ENCODE data around the gene HES2. TPM values are rescaled to one million over a fixed set of nuclear protein-coding genes. Genes with fewer than 3 reads are reported as not detected.
"Not testable (repeated sequence)": the region's sequence is repeated elsewhere in the genome, so short reads cannot be mapped to it uniquely, and the experiment has no call there.

The HES2 gene
- total and polyA plus RNA-seq, 2 experiments from 2014 or later = 0.27 to 1.2 TPM

DNA sequence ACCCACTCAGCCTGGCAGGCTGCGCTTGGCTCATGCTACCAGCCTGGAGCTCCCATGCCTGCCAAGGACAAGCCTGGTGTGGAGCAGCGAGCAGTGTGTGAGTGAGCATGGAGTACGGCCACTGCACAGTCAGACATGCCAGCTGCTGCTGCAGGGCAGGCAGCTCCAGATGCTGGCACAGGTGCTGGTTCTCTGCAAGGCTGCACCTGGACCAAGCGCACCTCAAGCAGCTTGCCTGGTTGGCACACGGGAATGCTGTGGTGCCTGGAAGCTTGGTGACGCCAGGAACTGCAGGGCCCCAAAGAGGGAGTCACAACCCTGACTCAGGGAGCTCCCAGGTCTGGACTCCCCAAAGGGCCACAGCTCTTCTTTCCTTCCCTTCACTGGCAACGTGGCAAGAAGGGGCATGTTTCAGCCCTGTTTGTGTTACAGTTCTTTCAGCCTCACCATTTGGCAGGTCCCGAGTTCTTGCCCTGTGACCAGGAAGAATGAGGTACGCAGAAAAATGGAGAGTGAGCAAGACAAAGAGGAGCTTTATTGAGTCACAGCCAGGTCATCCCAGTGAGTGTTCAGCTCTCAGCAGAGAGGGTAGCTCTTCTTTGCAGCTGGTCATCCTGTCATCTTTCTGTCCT, 52.2 kb downstream of the HES2 start:
- 97% methylated on average over 9 of the region's 9 CpGs for WGBS (ENCODE audit: low lambda C conversion rate, missing lambda C conversion rate)
- Histone ChIP-seq H3K4me3 (no peak overlapping the region), H4K20me1 (ENCODE audit: insufficient read depth, poor library complexity, severe bottlenecking) (no peaks in the 10 kb centered on the region), H3K4me1 (ENCODE audit: insufficient read depth) (no peaks in the 10 kb centered on the region), H3K9me3 (ENCODE audit: low read depth) (no peaks in the 10 kb centered on the region), H3K27ac (no peak overlapping the region), H2AFZ (no peak overlapping the region), H3K4me2 (no peak overlapping the region), H3K27me3 (no peaks in the 10 kb centered on the region), H3K9me2 (replicated peaks; ENCODE audit: insufficient read depth) (no peaks in the 10 kb centered on the region), H3K36me3 (replicated peaks; ENCODE audit: insufficient read depth, low read depth) (no peaks in the 10 kb centered on the region), H3K79me2 (peaks cover 2% of the 10 kb centered on the region)
- no peak for TF ChIP-seq EZH2 (IDR thresholded peaks at IDR 0.05; ENCODE audit: borderline replicate concordance)
- TF ChIP-seq, protein P1, sequence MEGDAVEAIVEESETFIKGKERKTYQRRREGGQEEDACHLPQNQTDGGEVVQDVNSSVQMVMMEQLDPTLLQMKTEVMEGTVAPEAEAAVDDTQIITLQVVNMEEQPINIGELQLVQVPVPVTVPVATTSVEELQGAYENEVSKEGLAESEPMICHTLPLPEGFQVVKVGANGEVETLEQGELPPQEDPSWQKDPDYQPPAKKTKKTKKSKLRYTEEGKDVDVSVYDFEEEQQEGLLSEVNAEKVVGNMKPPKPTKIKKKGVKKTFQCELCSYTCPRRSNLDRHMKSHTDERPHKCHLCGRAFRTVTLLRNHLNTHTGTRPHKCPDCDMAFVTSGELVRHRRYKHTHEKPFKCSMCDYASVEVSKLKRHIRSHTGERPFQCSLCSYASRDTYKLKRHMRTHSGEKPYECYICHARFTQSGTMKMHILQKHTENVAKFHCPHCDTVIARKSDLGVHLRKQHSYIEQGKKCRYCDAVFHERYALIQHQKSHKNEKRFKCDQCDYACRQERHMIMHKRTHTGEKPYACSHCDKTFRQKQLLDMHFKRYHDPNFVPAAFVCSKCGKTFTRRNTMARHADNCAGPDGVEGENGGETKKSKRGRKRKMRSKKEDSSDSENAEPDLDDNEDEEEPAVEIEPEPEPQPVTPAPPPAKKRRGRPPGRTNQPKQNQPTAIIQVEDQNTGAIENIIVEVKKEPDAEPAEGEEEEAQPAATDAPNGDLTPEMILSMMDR (IDR thresholded peaks at IDR 0.05; ENCODE audit: poor library complexity) = no peak
- TF ChIP-seq EZH2phosphoT487 (IDR thresholded peaks at IDR 0.05; ENCODE audit: low read depth, severe bottlenecking, unreplicated experiment) = no peak
- no peak for DNase-seq (ENCODE audit: low spot score)

GRCh38 chr1:6365047-6365446, 54.7 kb downstream of the HES2 start:
- Histone ChIP-seq H3K79me2 (peaks cover 7% of the 10 kb centered on the region), H3K4me2 (no peak overlapping the region), H2AFZ (no peak overlapping the region), H3K4me3 (no peak overlapping the region), H3K9me3 (ENCODE audit: low read depth) (no peaks in the 10 kb centered on the region), H3K27ac (no peak overlapping the region), H3K9me2 (replicated peaks; ENCODE audit: insufficient read depth) (no peaks in the 10 kb centered on the region), H3K4me1 (ENCODE audit: insufficient read depth) (peaks cover 14% of the 10 kb centered on the region), H3K36me3 (replicated peaks; ENCODE audit: insufficient read depth, low read depth) (no peaks in the 10 kb centered on the region), H4K20me1 (ENCODE audit: insufficient read depth, poor library complexity, severe bottlenecking) (no peaks in the 10 kb centered on the region), H3K27me3 (no peaks in the 10 kb centered on the region)
- no peak for DNase-seq (ENCODE audit: low spot score)
- 76% methylated on average over 5 of the region's 5 CpGs for WGBS (ENCODE audit: low lambda C conversion rate, missing lambda C conversion rate)
- TF ChIP-seq EZH2 (IDR thresholded peaks at IDR 0.05; ENCODE audit: borderline replicate concordance) (no peak), EZH2phosphoT487 (IDR thresholded peaks at IDR 0.05; ENCODE audit: low read depth, severe bottlenecking, unreplicated experiment) (no peak)
- TF ChIP-seq, protein P1 (IDR thresholded peaks at IDR 0.05; ENCODE audit: poor library complexity) = no peak

DNA sequence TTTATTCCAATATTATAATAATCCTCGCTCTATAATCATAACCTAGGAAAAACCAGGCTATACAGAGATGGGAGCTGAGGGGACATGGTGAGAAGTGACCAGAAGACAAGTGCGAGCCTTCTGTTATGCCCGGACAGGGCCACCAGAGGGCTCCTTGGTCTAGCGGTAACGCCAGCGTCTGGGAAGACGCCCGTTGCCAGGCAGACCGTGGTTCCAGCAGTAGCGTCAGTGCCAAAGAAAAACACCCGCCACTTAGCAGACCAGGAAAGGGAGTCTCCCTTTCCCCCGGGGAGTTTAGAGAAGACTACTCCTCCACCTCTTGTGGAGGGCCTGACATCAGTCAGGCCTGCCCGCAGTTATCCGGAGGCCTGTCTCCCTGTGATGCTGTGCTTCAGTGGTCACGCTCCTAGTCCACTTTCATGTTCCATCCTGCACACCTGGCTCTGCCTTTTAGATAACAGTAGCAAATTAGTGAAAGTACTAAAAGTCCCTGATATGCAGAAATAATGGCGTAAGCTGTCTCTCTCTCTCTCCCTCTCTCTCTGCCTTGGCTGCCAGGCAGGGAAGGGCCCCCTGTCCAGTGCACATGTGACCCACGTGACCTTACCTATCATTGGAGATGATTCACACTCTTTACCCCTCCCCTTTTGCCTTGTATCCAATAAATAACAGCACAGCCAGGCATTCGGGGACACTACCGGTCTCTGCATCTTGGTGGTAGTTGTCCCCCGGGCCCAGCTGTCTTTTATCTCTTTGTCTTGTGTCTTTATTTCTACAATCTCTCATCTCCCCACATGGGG, 56.4 kb downstream of the HES2 start:
- not testable (repeated sequence) for H3K27me3 ChIP-seq; H3K27ac ChIP-seq; H3K36me3 ChIP-seq (replicated peaks; ENCODE audit: insufficient read depth, low read depth); H2AFZ ChIP-seq; DNase-seq (ENCODE audit: low spot score); H3K79me2 ChIP-seq; H4K20me1 ChIP-seq (ENCODE audit: insufficient read depth, poor library complexity, severe bottlenecking); H3K4me3 ChIP-seq; H3K4me2 ChIP-seq; H3K9me2 ChIP-seq (replicated peaks; ENCODE audit: insufficient read depth); H3K9me3 ChIP-seq (ENCODE audit: low read depth)
- H3K4me1 ChIP-seq (ENCODE audit: insufficient read depth) = peaks cover 32% of the 10 kb centered on the region
- TF ChIP-seq, protein P1 (IDR thresholded peaks at IDR 0.05; ENCODE audit: poor library complexity) = peak; percentile 51
- 62% methylated on average over 20 of the region's 20 CpGs for WGBS (ENCODE audit: low lambda C conversion rate, missing lambda C conversion rate)

Small RNA genes within 50 kb of the gene (microRNA-seq; reads per million reads assigned to microRNA genes)
- gene MIR4252 = not detected

Small RNA genes within 50 kb of the gene (small RNA-seq; reads per million reads assigned to genes)
- not detected for gene MIR4252

Other genes with a start within 250 kb of the HES2 start
- 0.08 and 0.13 TPM in 2 replicates for gene CHD5, start 239.6 kb downstream of the HES2 start, total RNA-seq
- 0.18 TPM in 1 of 2 replicates, not detected in the other for gene CHD5, start 239.6 kb downstream of the HES2 start, polyA plus RNA-seq
- 168 and 188 TPM in 2 replicates for gene RPL22, start 220.3 kb downstream of the HES2 start, total RNA-seq
- 103 and 115 TPM in 2 replicates for gene RPL22, start 220.3 kb downstream of the HES2 start, polyA plus RNA-seq
- 14.7 and 29.3 TPM in 2 replicates for gene RNF207, start 213.8 kb downstream of the HES2 start, total RNA-seq
- 28.3 and 30.9 TPM in 2 replicates for gene RNF207, start 213.8 kb downstream of the HES2 start, polyA plus RNA-seq
- 60.1 and 62.4 TPM in 2 replicates for gene ICMT, start 184.0 kb downstream of the HES2 start, total RNA-seq
- gene ICMT, start 184.0 kb downstream of the HES2 start, polyA plus RNA-seq = 32.2 and 40.3 TPM in 2 replicates
- gene HES3, start 175.7 kb downstream of the HES2 start, total RNA-seq = not detected in 2 replicates
- gene HES3, start 175.7 kb downstream of the HES2 start, polyA plus RNA-seq = not detected in 2 replicates
- gene GPR153, start 158.8 kb downstream of the HES2 start, total RNA-seq = 6.9 and 9.1 TPM in 2 replicates
- 7.1 and 13.5 TPM in 2 replicates for gene GPR153, start 158.8 kb downstream of the HES2 start, polyA plus RNA-seq
- 20.3 and 25.8 TPM in 2 replicates for gene ACOT7, start 26.2 kb downstream of the HES2 start, total RNA-seq
- 38.1 and 39.9 TPM in 2 replicates for gene ACOT7, start 26.2 kb downstream of the HES2 start, polyA plus RNA-seq
- gene ESPN, start 4.9 kb upstream of the HES2 start, total RNA-seq = 21.4 and 31.1 TPM in 2 replicates
- gene ESPN, start 4.9 kb upstream of the HES2 start, polyA plus RNA-seq = 48.4 and 65.7 TPM in 2 replicates
- gene TNFRSF25, start 46.3 kb upstream of the HES2 start, total RNA-seq = 4.8 and 14.0 TPM in 2 replicates
- gene TNFRSF25, start 46.3 kb upstream of the HES2 start, polyA plus RNA-seq = 7.1 and 16.9 TPM in 2 replicates
- 11.6 and 13.3 TPM in 2 replicates for gene PLEKHG5, start 71.7 kb upstream of the HES2 start, total RNA-seq
- 9.3 and 11.5 TPM in 2 replicates for gene PLEKHG5, start 71.7 kb upstream of the HES2 start, polyA plus RNA-seq
- gene NOL9, start 134.6 kb upstream of the HES2 start, total RNA-seq = 21.6 and 25.1 TPM in 2 replicates
- 7.8 and 13.7 TPM in 2 replicates for gene NOL9, start 134.6 kb upstream of the HES2 start, polyA plus RNA-seq
- gene TAS1R1, start 135.4 kb upstream of the HES2 start, total RNA-seq = not detected in 2 replicates
- not detected in 2 replicates for gene TAS1R1, start 135.4 kb upstream of the HES2 start, polyA plus RNA-seq
- 22.9 and 24.3 TPM in 2 replicates for gene ZBTB48, start 160.1 kb upstream of the HES2 start, total RNA-seq
- gene ZBTB48, start 160.1 kb upstream of the HES2 start, polyA plus RNA-seq = 24.8 and 25.3 TPM in 2 replicates
- gene KLHL21, start 182.9 kb upstream of the HES2 start, total RNA-seq = 17.7 and 20.6 TPM in 2 replicates
- 16.7 and 20.0 TPM in 2 replicates for gene KLHL21, start 182.9 kb upstream of the HES2 start, polyA plus RNA-seq
- 10.0 and 11.4 TPM in 2 replicates for gene PHF13, start 193.8 kb upstream of the HES2 start, total RNA-seq
- 9.6 and 12.5 TPM in 2 replicates for gene PHF13, start 193.8 kb upstream of the HES2 start, polyA plus RNA-seq
- 13.0 and 13.2 TPM in 2 replicates for gene THAP3, start 204.9 kb upstream of the HES2 start, total RNA-seq
- 18.9 and 26.5 TPM in 2 replicates for gene THAP3, start 204.9 kb upstream of the HES2 start, polyA plus RNA-seq